ENCODE data around the gene C12orf56.
"Not testable (repeated sequence)": the region's sequence is repeated elsewhere in the genome, so short reads cannot be mapped to it uniquely, and the experiment has no call there.

- not testable (repeated sequence) for TF ChIP-seq POLR2A, CTCF (IDR thresholded peaks at IDR 0.05)
Measured at GRCh38 chr12:64361173-64361572, 29.4 kb downstream of the C12orf56 start.
